ENCODE measurements around the gene IZUMO4. TPM values are rescaled to one million over a fixed set of nuclear protein-coding genes. Genes with fewer than 3 reads are reported as not detected.

The IZUMO4 gene
- total and polyA plus RNA-seq, 10 of the 15 experiments (the other 5 are each of a cell fraction or from before 2014, with no cell fraction given), result 0.53 to 27.1 (median 7.5) TPM

GRCh38 chr19:2083174-2083854 is 13.4 kb upstream of the IZUMO4 start (continued):
- no peak for TF ChIP-seq POLR2AphosphoS2 (IDR thresholded peaks at IDR 0.05; ENCODE audit: low read depth, low read length)
- TF ChIP-seq NR2C2 (IDR thresholded peaks at IDR 0.05; ENCODE audit: borderline replicate concordance, control insufficient read depth, insufficient read length, low read depth), result no peak
- TF ChIP-seq RELA (IDR thresholded peaks at IDR 0.05; ENCODE audit: borderline replicate concordance, partially characterized antibody), result no peak
- TF ChIP-seq, protein P1, sequence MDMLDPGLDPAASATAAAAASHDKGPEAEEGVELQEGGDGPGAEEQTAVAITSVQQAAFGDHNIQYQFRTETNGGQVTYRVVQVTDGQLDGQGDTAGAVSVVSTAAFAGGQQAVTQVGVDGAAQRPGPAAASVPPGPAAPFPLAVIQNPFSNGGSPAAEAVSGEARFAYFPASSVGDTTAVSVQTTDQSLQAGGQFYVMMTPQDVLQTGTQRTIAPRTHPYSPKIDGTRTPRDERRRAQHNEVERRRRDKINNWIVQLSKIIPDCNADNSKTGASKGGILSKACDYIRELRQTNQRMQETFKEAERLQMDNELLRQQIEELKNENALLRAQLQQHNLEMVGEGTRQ (IDR thresholded peaks at IDR 0.05; ENCODE audit: borderline replicate concordance, low read depth, low read length), result no peak
- TF ChIP-seq EED (IDR thresholded peaks at IDR 0.05; ENCODE audit: low read depth), result peak; percentile 33; the same call in 1 of the 2 replicates
- TF ChIP-seq CEBPZ (IDR thresholded peaks at IDR 0.05; ENCODE audit: low read depth, low read length), result no peak
- no peak; the same call in 1 of the 2 replicates for TF ChIP-seq IKZF1 (conservative IDR thresholded peaks at IDR 0.05)
- no peak; the same call in 1 of the 2 replicates for TF ChIP-seq TBL1XR1 (IDR thresholded peaks at IDR 0.05; ENCODE audit: low read depth, low read length)
- TF ChIP-seq TCF12 (IDR thresholded peaks at IDR 0.05; ENCODE audit: low read depth, low read length), result 0 out of 2 replicates have a peak, but pooled peaks have one; percentile 3
- TF ChIP-seq PAX8 (IDR thresholded peaks at IDR 0.05), result no peak
- TF ChIP-seq NFYB (IDR thresholded peaks at IDR 0.05; ENCODE audit: insufficient read depth, low read depth, low read length), result no peak
- 0 out of 4 replicates have a peak, but pooled peaks of 1 of the 2 experiments have one; percentile 14 for TF ChIP-seq BHLHE40 (IDR thresholded peaks at IDR 0.05; ENCODE audit: borderline replicate concordance in 1 of 2, low read depth in 2 of 2, low read length in 1 of 2)
- no peak for TF ChIP-seq PBX3 (IDR thresholded peaks at IDR 0.05; ENCODE audit: insufficient replicate concordance, low read depth, low read length)
- 0 out of 2 replicates have a peak, but pooled peaks have one; percentile 4 for TF ChIP-seq RAD21 (IDR thresholded peaks at IDR 0.05; ENCODE audit: insufficient read depth, low read depth, low read length)
- TF ChIP-seq DPF2 (IDR thresholded peaks at IDR 0.05), result peak; percentile 13; the same call in 1 of the 2 replicates
- TF ChIP-seq IRF5 (IDR thresholded peaks at IDR 0.05; ENCODE audit: borderline replicate concordance), result no peak
- no peak for TF ChIP-seq ZNF622 (IDR thresholded peaks at IDR 0.05)
- peak; percentile 49; the same call in 1 of the 2 replicates for TF ChIP-seq TAF1 (IDR thresholded peaks at IDR 0.05; ENCODE audit: borderline replicate concordance, low read depth, low read length)
- TF ChIP-seq, protein P2, sequence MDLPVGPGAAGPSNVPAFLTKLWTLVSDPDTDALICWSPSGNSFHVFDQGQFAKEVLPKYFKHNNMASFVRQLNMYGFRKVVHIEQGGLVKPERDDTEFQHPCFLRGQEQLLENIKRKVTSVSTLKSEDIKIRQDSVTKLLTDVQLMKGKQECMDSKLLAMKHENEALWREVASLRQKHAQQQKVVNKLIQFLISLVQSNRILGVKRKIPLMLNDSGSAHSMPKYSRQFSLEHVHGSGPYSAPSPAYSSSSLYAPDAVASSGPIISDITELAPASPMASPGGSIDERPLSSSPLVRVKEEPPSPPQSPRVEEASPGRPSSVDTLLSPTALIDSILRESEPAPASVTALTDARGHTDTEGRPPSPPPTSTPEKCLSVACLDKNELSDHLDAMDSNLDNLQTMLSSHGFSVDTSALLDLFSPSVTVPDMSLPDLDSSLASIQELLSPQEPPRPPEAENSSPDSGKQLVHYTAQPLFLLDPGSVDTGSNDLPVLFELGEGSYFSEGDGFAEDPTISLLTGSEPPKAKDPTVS (IDR thresholded peaks at IDR 0.05; ENCODE audit: low read depth, low read length), result no peak
- TF ChIP-seq RAD51 (IDR thresholded peaks at IDR 0.05), result no peak
- TF ChIP-seq BCL11A (IDR thresholded peaks at IDR 0.05; ENCODE audit: low read depth, low read length), result no peak

Measured in GM12878 (cell line).